ENCODE results near the gene TPM2.
A peak's percentile ranks its signal among the peaks of the same experiment; 100 is the strongest.

The TPM2 gene

GRCh38 chr9:35660966-35661415, 28.7 kb downstream of the TPM2 start:
- in situ Hi-C loops (cut with HindIII; ENCODE audit: low pct_unique_long_range_greater_than_20kb, low sequenced_read_pairs), result no loop called here
- no peak for TF ChIP-seq JUND (IDR thresholded peaks at IDR 0.05; ENCODE audit: low read depth)
- peak in 1 of 2 experiments; percentile 61 for DNase-seq (ENCODE audit: low read depth in 1 of 2, low spot score in 1 of 2)

GRCh38 chr9:35659340-35659739, 30.4 kb downstream of the TPM2 start:
- TF ChIP-seq JUND (IDR thresholded peaks at IDR 0.05; ENCODE audit: low read depth), result no peak
- in situ Hi-C loops (cut with HindIII; ENCODE audit: low pct_unique_long_range_greater_than_20kb, low sequenced_read_pairs), result no loop called here
- peak in 1 of 2 experiments; percentile 23 for DNase-seq (ENCODE audit: low read depth in 1 of 2, low spot score in 1 of 2)

- TF ChIP-seq JUND (IDR thresholded peaks at IDR 0.05; ENCODE audit: low read depth), result no peak
- in situ Hi-C loops (cut with HindIII; ENCODE audit: low pct_unique_long_range_greater_than_20kb, low sequenced_read_pairs), result no loop called here
- DNase-seq (ENCODE audit: low read depth in 1 of 2, low spot score in 1 of 2), result peak in 1 of 2 experiments; percentile 32
Observed at GRCh38 chr9:35658968-35659220, 30.8 kb downstream of the TPM2 start.

GRCh38 chr9:35658137-35658967, 31.4 kb downstream of the TPM2 start, which contains the start of gene CCDC107:
Gene CCDC107, plus strand, starts transcription at chr9:35658292. Its CDS starts 88 bp downstream, at chr9:35658380.
- in situ Hi-C loops (cut with HindIII; ENCODE audit: low pct_unique_long_range_greater_than_20kb, low sequenced_read_pairs), result no loop called here
- peak; percentile 73 to 80 for DNase-seq (ENCODE audit: low read depth in 1 of 2, low spot score in 1 of 2)
- no peak for TF ChIP-seq JUND (IDR thresholded peaks at IDR 0.05; ENCODE audit: low read depth)

GRCh38 chr9:35657546-35658136, 32.1 kb downstream of the TPM2 start, which contains the start of gene RMRP:
Gene RMRP, minus strand, starts transcription at chr9:35658019.
- peak; percentile 83 to 99 for DNase-seq (ENCODE audit: low read depth in 1 of 2, low spot score in 1 of 2)
- TF ChIP-seq JUND (IDR thresholded peaks at IDR 0.05; ENCODE audit: low read depth), result no peak
- in situ Hi-C loops (cut with HindIII; ENCODE audit: low pct_unique_long_range_greater_than_20kb, low sequenced_read_pairs), result no loop called here

GRCh38 chr9:35656831-35657545, 32.7 kb downstream of the TPM2 start:
- in situ Hi-C loops (cut with HindIII; ENCODE audit: low pct_unique_long_range_greater_than_20kb, low sequenced_read_pairs), result no loop called here
- no peak for DNase-seq (ENCODE audit: low read depth in 1 of 2, low spot score in 1 of 2)
- no peak for TF ChIP-seq JUND (IDR thresholded peaks at IDR 0.05; ENCODE audit: low read depth)

GRCh38 chr9:35656348-35656747, 33.4 kb downstream of the TPM2 start:
- TF ChIP-seq JUND (IDR thresholded peaks at IDR 0.05; ENCODE audit: low read depth), result no peak
- in situ Hi-C loops (cut with HindIII; ENCODE audit: low pct_unique_long_range_greater_than_20kb, low sequenced_read_pairs), result no loop called here
- DNase-seq (ENCODE audit: low read depth in 1 of 2, low spot score in 1 of 2), result no peak

- in situ Hi-C loops (cut with HindIII; ENCODE audit: low pct_unique_long_range_greater_than_20kb, low sequenced_read_pairs), result no loop called here
- DNase-seq (ENCODE audit: low read depth in 1 of 2, low spot score in 1 of 2), result no peak
- TF ChIP-seq JUND (IDR thresholded peaks at IDR 0.05; ENCODE audit: low read depth), result no peak
Observed at GRCh38 chr9:35653611-35654010, 36.1 kb downstream of the TPM2 start.

- in situ Hi-C loops (cut with HindIII; ENCODE audit: low pct_unique_long_range_greater_than_20kb, low sequenced_read_pairs), result no loop called here
- no peak for DNase-seq (ENCODE audit: low read depth in 1 of 2, low spot score in 1 of 2)
- no peak for TF ChIP-seq JUND (IDR thresholded peaks at IDR 0.05; ENCODE audit: low read depth)
Observed at GRCh38 chr9:35652829-35653209, 36.9 kb downstream of the TPM2 start.

GRCh38 chr9:35651956-35652828, 37.5 kb downstream of the TPM2 start:
- DNase-seq (ENCODE audit: low read depth in 1 of 2, low spot score in 1 of 2), result no peak
- in situ Hi-C loops (cut with HindIII; ENCODE audit: low pct_unique_long_range_greater_than_20kb, low sequenced_read_pairs), result no loop called here
- TF ChIP-seq JUND (IDR thresholded peaks at IDR 0.05; ENCODE audit: low read depth), result no peak

GRCh38 chr9:35650341-35651158, 39.2 kb downstream of the TPM2 start, which contains the start of gene SIT1:
Gene SIT1, minus strand, starts transcription at chr9:35650931. Its CDS starts 78 bp downstream, at chr9:35650853.
- in situ Hi-C loops (cut with HindIII; ENCODE audit: low pct_unique_long_range_greater_than_20kb, low sequenced_read_pairs), result no loop called here
- no peak for TF ChIP-seq JUND (IDR thresholded peaks at IDR 0.05; ENCODE audit: low read depth)
- no peak for DNase-seq (ENCODE audit: low read depth in 1 of 2, low spot score in 1 of 2)

Measured in T47D (cell line).